Sigmoid colon (tissue), 7 donors: ENCODE results near the gene TEP1. TPM values are rescaled to one million over a fixed set of nuclear protein-coding genes. Genes with fewer than 3 reads are reported as not detected.

Experiments used
- DNase-seq: peaks from one replicate; pipeline ENCODE4 v3.0.0-alpha.2; 2019
- H3K27ac ChIP-seq, 4 donors: fragments of 200-600 bp; sonication (generic); one replicate each; pipeline ENCODE4 v1.5.1; 2016 to 2019; ENCODE audit warnings: mild to moderate bottlenecking in 1 of 4
- H3K27me3 ChIP-seq, 3 donors: fragments of 200-600 bp; sonication (generic); one replicate each; pipeline ENCODE4 v1.5.1; 2019; ENCODE audit warnings: mild to moderate bottlenecking in 1 of 3
- H3K36me3 ChIP-seq, 4 donors: fragments of 200-600 bp; sonication (generic); one replicate each; pipeline ENCODE4 v1.5.1; 2016 to 2019
- H3K4me1 ChIP-seq, 4 donors: fragments of 200-600 bp; sonication (generic); one replicate each; pipeline ENCODE4 v1.5.1; 2017 to 2019
- H3K4me3 ChIP-seq, 4 donors: fragments of 200-600 bp; sonication (generic); one replicate each; pipeline ENCODE4 v1.5.1; 2017 to 2019; ENCODE audit warnings: mild to moderate bottlenecking in 2 of 4, moderate library complexity in 1 of 4
- H3K9me3 ChIP-seq, 4 donors: fragments of 200-600 bp in 3 of 4; sonication (generic) in 3 of 4; one replicate each; pipeline versions ENCODE4 v1.5.1 to v1.6.1; 2013 to 2019
- CTCF ChIP-seq, 4 experiments: fragments of 450-650 bp in 3 of 4; fragments of 200-600 bp in 1 of 4; IDR thresholded peaks; one replicate each; pipeline ENCODE4 v1.5.1; 2016 to 2019; ENCODE audit warnings: antibody characterized with exemption in 4 of 4, mild to moderate bottlenecking in 3 of 4, moderate library complexity in 2 of 4
- EP300 ChIP-seq, 4 donors: sonication (generic); formaldehyde crosslinking; IDR thresholded peaks; one replicate each; pipeline ENCODE4 v1.6.1; 2017; ENCODE audit warnings: antibody characterized with exemption in 4 of 4
- POLR2A ChIP-seq, 2 donors: fragments of 450-650 bp; IDR thresholded peaks; one replicate each; pipeline ENCODE4 v1.6.1; 2016; ENCODE audit warnings: antibody characterized with exemption in 2 of 2, mild to moderate bottlenecking in 2 of 2, moderate library complexity in 2 of 2
- POLR2AphosphoS5 ChIP-seq, 4 donors: sonication (generic); formaldehyde crosslinking; IDR thresholded peaks; one replicate each; pipeline ENCODE4 v1.6.1; 2017; ENCODE audit warnings: antibody characterized with exemption in 4 of 4
- WGBS, 2 donors: extraction: QIAGEN DNeasy Blood & Tissue Kit; methylation state at CpG; one replicate each; pipeline ENCODE4 v1.1.7; 2013; 5-methylcytosine and 5-hydroxymethylcytosine counted together
- intact Hi-C: fragments of 100-400 bp; cut with DNase I; formaldehyde crosslinking; loops from one replicate; pipeline ENCODE4 v1.15.1; 2023
- polyA plus RNA-seq, 3 donors: library from polyadenylated mRNA; stranded (reverse); fragments of 200-250 nt; gene quantifications; one replicate each; pipeline ENCODE4 v1.2.3, GENCODE V29; 2013
- total RNA-seq, 4 donors: library from RNA; depleted of rRNA; stranded (reverse); fragments of >200 nt; gene quantifications; one replicate each; pipeline ENCODE4 v1.1.0, GENCODE V29; 2016
- donor health status: healthy with polysubstance abuse.
- donor health status: Bipolar disorder and iron deficiency.
- donor health status: healthy.

Gene TEP1
- total and polyA plus RNA-seq, 7 donors, result 12.7 to 43.7 (median 22.9) TPM

- 91 to 94% methylated on average over 10 of the region's 10 CpGs for WGBS, 2 donors
- Histone ChIP-seq H3K9me3 (no peaks in the 10 kb centered on the region), H3K27ac (no peak overlapping the region), H3K36me3 (peaks cover 27 to 99% (median 69%) of the 10 kb centered on the region in 4 donors), H3K4me1 (no peaks in the 10 kb centered on the region), H3K4me3 (no peak overlapping the region), H3K27me3 (no peaks in the 10 kb centered on the region)
- intact Hi-C loops, result no loop called here
- no peak for DNase-seq
- TF ChIP-seq POLR2A (IDR thresholded peaks at IDR 0.05) (no peak), POLR2AphosphoS5 (IDR thresholded peaks at IDR 0.05) (no peak), EP300 (IDR thresholded peaks at IDR 0.05) (no peak), CTCF (IDR thresholded peaks at IDR 0.05) (no peak)
These were observed 12.2 kb downstream of the TEP1 start for GRCh38 chr14:20400965-20401593.

- no peak for DNase-seq
- no peaks in the 10 kb centered on the region for H3K9me3 ChIP-seq
- intact Hi-C loops, result no loop called here
- 91 to 98% methylated on average over 1 of the region's 1 CpG for WGBS, 2 donors
- H3K27ac ChIP-seq, result no peak overlapping the region
- TF ChIP-seq POLR2AphosphoS5 (IDR thresholded peaks at IDR 0.05), result no peak
- TF ChIP-seq EP300 (IDR thresholded peaks at IDR 0.05), result no peak
- TF ChIP-seq POLR2A (IDR thresholded peaks at IDR 0.05), result no peak
- TF ChIP-seq CTCF (IDR thresholded peaks at IDR 0.05), result no peak
- H3K27me3 ChIP-seq, result no peaks in the 10 kb centered on the region
- peaks cover 32 to 99% (median 72%) of the 10 kb centered on the region in 4 donors for H3K36me3 ChIP-seq
- no peaks in the 10 kb centered on the region for H3K4me1 ChIP-seq
- H3K4me3 ChIP-seq, result no peak overlapping the region
These were observed 12.7 kb downstream of the TEP1 start for GRCh38 chr14:20400589-20400964.

GRCh38 chr14:20397511-20397910 is 15.8 kb downstream of the TEP1 start:
- TF ChIP-seq EP300 (IDR thresholded peaks at IDR 0.05) (no peak), CTCF (IDR thresholded peaks at IDR 0.05) (no peak), POLR2AphosphoS5 (IDR thresholded peaks at IDR 0.05) (no peak), POLR2A (IDR thresholded peaks at IDR 0.05) (no peak)
- H3K27ac ChIP-seq, result no peak overlapping the region
- no peak overlapping the region for H3K4me3 ChIP-seq
- 85 to 95% methylated on average over 3 of the region's 3 CpGs for WGBS, 2 donors
- no peaks in the 10 kb centered on the region for H3K9me3 ChIP-seq
- H3K4me1 ChIP-seq, result no peaks in the 10 kb centered on the region
- no peak for DNase-seq
- H3K36me3 ChIP-seq, result peaks cover 28 to 99% (median 61%) of the 10 kb centered on the region in 4 donors
- intact Hi-C loops, result no loop called here
- H3K27me3 ChIP-seq, result no peaks in the 10 kb centered on the region

- H3K27ac ChIP-seq, result no peak overlapping the region
- H3K4me3 ChIP-seq, result no peak overlapping the region
- H3K4me1 ChIP-seq, result no peaks in the 10 kb centered on the region
- 97 to 98% methylated on average over 4 of the region's 4 CpGs for WGBS, 2 donors
- H3K36me3 ChIP-seq, result peaks cover 47 to 98% (median 74%) of the 10 kb centered on the region in 4 donors
- no peaks in the 10 kb centered on the region for H3K27me3 ChIP-seq
- no peak for DNase-seq
- TF ChIP-seq EP300 (IDR thresholded peaks at IDR 0.05), result no peak
- no peak for TF ChIP-seq POLR2A (IDR thresholded peaks at IDR 0.05)
- TF ChIP-seq CTCF (IDR thresholded peaks at IDR 0.05), result no peak
- TF ChIP-seq POLR2AphosphoS5 (IDR thresholded peaks at IDR 0.05), result no peak
- H3K9me3 ChIP-seq, result no peaks in the 10 kb centered on the region
- intact Hi-C loops, result no loop called here
These were observed 21.8 kb downstream of the TEP1 start for GRCh38 chr14:20391505-20391904.

GRCh38 chr14:20388159-20388558 is 25.1 kb downstream of the TEP1 start:
- H3K9me3 ChIP-seq, result no peaks in the 10 kb centered on the region
- H3K36me3 ChIP-seq, result peaks cover 63 to 98% (median 84%) of the 10 kb centered on the region in 4 donors
- WGBS, 2 donors, result 69 to 80% methylated on average over 4 of the region's 4 CpGs
- no peak for DNase-seq
- TF ChIP-seq EP300 (IDR thresholded peaks at IDR 0.05) (no peak), POLR2AphosphoS5 (IDR thresholded peaks at IDR 0.05) (no peak), POLR2A (IDR thresholded peaks at IDR 0.05) (no peak), CTCF (IDR thresholded peaks at IDR 0.05) (no peak)
- no peak overlapping the region for H3K4me3 ChIP-seq
- intact Hi-C loops, result no loop called here
- H3K27me3 ChIP-seq, result no peaks in the 10 kb centered on the region
- no peak overlapping the region for H3K27ac ChIP-seq
- no peaks in the 10 kb centered on the region for H3K4me1 ChIP-seq
